GM12801 (cell line): ENCODE measurements around the gene EEF1G.

Experiments used
- TF ChIP-seq, protein P1 (sequence below): IDR thresholded peaks from one replicate; pipeline ENCODE4 v1.5.1; 2011; ENCODE audit warnings: control low read depth; ENCODE audit not compliant: insufficient read length; ENCODE audit errors: extremely low read depth

Gene EEF1G

GRCh38 chr11:62512961-62513360, 60.7 kb downstream of the EEF1G start:
- TF ChIP-seq, protein P1, sequence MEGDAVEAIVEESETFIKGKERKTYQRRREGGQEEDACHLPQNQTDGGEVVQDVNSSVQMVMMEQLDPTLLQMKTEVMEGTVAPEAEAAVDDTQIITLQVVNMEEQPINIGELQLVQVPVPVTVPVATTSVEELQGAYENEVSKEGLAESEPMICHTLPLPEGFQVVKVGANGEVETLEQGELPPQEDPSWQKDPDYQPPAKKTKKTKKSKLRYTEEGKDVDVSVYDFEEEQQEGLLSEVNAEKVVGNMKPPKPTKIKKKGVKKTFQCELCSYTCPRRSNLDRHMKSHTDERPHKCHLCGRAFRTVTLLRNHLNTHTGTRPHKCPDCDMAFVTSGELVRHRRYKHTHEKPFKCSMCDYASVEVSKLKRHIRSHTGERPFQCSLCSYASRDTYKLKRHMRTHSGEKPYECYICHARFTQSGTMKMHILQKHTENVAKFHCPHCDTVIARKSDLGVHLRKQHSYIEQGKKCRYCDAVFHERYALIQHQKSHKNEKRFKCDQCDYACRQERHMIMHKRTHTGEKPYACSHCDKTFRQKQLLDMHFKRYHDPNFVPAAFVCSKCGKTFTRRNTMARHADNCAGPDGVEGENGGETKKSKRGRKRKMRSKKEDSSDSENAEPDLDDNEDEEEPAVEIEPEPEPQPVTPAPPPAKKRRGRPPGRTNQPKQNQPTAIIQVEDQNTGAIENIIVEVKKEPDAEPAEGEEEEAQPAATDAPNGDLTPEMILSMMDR, result no peak
